H1 (cell line): Measurements from ENCODE around the gene PDGFA. TPM values are rescaled to one million over a fixed set of nuclear protein-coding genes. Genes with fewer than 3 reads are reported as not detected.

ENCODE experiments used
- CTCF ChIA-PET: fragments of 300-600 bp; sonication (Branson Sonifier 250); formaldehyde crosslinking; loops from one replicate; lab custom pipeline; 2021; ENCODE audit not compliant: partially characterized antibody; lab: Charles Lee
- POLR2A ChIA-PET: fragments of 300-600 bp; sonication (Branson Sonifier 250); formaldehyde crosslinking; loops from one replicate; lab custom pipeline; 2021; ENCODE audit warnings: inconsistent platforms; ENCODE audit not compliant: partially characterized antibody; lab: Charles Lee
- DNase-seq, 2 experiments: peaks; one replicate each; pipeline versions ENCODE4 v3.0.0 to v3.0.0-alpha.2; 2010 to 2022; ENCODE audit warnings: low spot score in 2 of 2, low read depth in 1 of 2, mixed read lengths in 1 of 2
- FAIRE-seq: peaks from 2 replicates; lab custom pipeline; 2011; peaks lifted over from hg19 to GRCh38; lab: Jason Lieb, UNC
- H2AFZ ChIP-seq: 2 replicates; pipeline ENCODE4 v1.8.1; 2012; ENCODE audit warnings: low read length, inconsistent platforms
- H2AK5ac ChIP-seq: 2 replicates; pipeline ENCODE4 v1.6.1; 2013; ENCODE audit warnings: low read depth, low read length
- H2BK120ac ChIP-seq: replicated peaks from 2 replicates; pipeline ENCODE3; 2013; ENCODE audit warnings: low read depth, low read length, inconsistent platforms
- H2BK12ac ChIP-seq: 2 replicates; pipeline ENCODE4 v1.6.1; 2013; ENCODE audit warnings: low read depth, low read length
- H2BK15ac ChIP-seq: 2 replicates; pipeline ENCODE4 v1.6.1; 2013; ENCODE audit warnings: low read length
- H2BK20ac ChIP-seq: 2 replicates; pipeline ENCODE4 v1.6.1; 2013; ENCODE audit warnings: low read length
- H2BK5ac ChIP-seq: 2 replicates; pipeline ENCODE4 v1.6.1; 2013; ENCODE audit warnings: low read depth, low read length
- H3K14ac ChIP-seq: 2 replicates; pipeline ENCODE4 v1.6.1; 2013; ENCODE audit warnings: inconsistent platforms; ENCODE audit not compliant: insufficient read length
- H3K18ac ChIP-seq: 2 replicates; pipeline ENCODE4 v1.6.1; 2013; ENCODE audit warnings: low read length; ENCODE audit errors: extremely low read depth
- H3K23ac ChIP-seq: 2 replicates; pipeline ENCODE4 v1.6.1; 2013; ENCODE audit warnings: inconsistent platforms; ENCODE audit not compliant: insufficient read length
- H3K23me2 ChIP-seq: 2 replicates; pipeline ENCODE4 v1.6.1; 2013; ENCODE audit warnings: low read depth, low read length
- H3K27ac ChIP-seq: 2 replicates; pipeline ENCODE4 v1.6.1; 2011; ENCODE audit warnings: low read depth, low read length, inconsistent platforms
- H3K27me3 ChIP-seq, 4 experiments: replicated peaks in 1 of 4; 1 replicate in 1 of 4; 2 replicates in 3 of 4; pipeline versions ENCODE4 v1.6.1 to v1.8.1; 2011 to 2013; ENCODE audit warnings: low read length in 3 of 4, mild to moderate bottlenecking in 3 of 4, inconsistent platforms in 2 of 4, mixed read lengths in 2 of 4, moderate library complexity in 1 of 4; ENCODE audit not compliant: control insufficient read depth in 3 of 4, insufficient read depth in 3 of 4; ENCODE audit errors: extremely low read depth in 1 of 4
- H3K36me3 ChIP-seq, 4 experiments: 2 replicates each; pipeline versions ENCODE4 v1.6.1 to v1.8.1; 2011 to 2013; ENCODE audit warnings: mild to moderate bottlenecking in 4 of 4, low read length in 3 of 4, moderate library complexity in 2 of 4, control low read depth in 1 of 4, inconsistent platforms in 1 of 4; ENCODE audit not compliant: insufficient read depth in 4 of 4, control insufficient read depth in 2 of 4
- H3K4ac ChIP-seq: replicated peaks from 2 replicates; pipeline ENCODE3; 2013; ENCODE audit warnings: low read length, low read depth, mixed read lengths, inconsistent platforms; ENCODE audit not compliant: insufficient read length
- H3K4me1 ChIP-seq, 4 experiments: replicated peaks in 1 of 4; 1 replicate in 1 of 4; 2 replicates in 3 of 4; pipeline versions ENCODE4 v1.6.1 to v1.8.1; 2011 to 2013; ENCODE audit warnings: low read length in 3 of 4, inconsistent platforms in 2 of 4, mixed read lengths in 1 of 4; ENCODE audit not compliant: insufficient read depth in 4 of 4, control insufficient read depth in 3 of 4
- H3K4me2 ChIP-seq, 2 experiments: 2 replicates each; pipeline versions ENCODE4 v1.6.1 to v1.8.1; 2011 to 2013; ENCODE audit warnings: low read depth in 2 of 2, low read length in 2 of 2, control low read depth in 1 of 2, inconsistent platforms in 1 of 2, mild to moderate bottlenecking in 1 of 2; ENCODE audit not compliant: insufficient read depth in 1 of 2
- H3K4me3 ChIP-seq, 4 experiments: fragments of 200-600, 300-600 bp in 1 of 4; sonication (generic), shearing (Covaris generic), sonication (Bioruptor Twin) in 1 of 4; 2 replicates each; pipeline versions ENCODE4 v1.5.1 to v1.8.1; 2011 to 2016; ENCODE audit warnings: low read length in 4 of 4, low read depth in 3 of 4, control low read depth in 2 of 4, inconsistent platforms in 2 of 4, mild to moderate bottlenecking in 2 of 4, mixed read lengths in 1 of 4, moderate library complexity in 1 of 4; ENCODE audit not compliant: insufficient read depth in 2 of 4; ENCODE audit errors: extremely low read depth in 1 of 4
- H3K56ac ChIP-seq: replicated peaks from 2 replicates; pipeline ENCODE3; 2013; ENCODE audit warnings: low read depth, mild to moderate bottlenecking, mixed read lengths, low read length, inconsistent platforms; ENCODE audit not compliant: insufficient read length
- H3K79me1 ChIP-seq: 2 replicates; pipeline ENCODE4 v1.6.1; 2013; ENCODE audit warnings: low read depth, low read length, control low read depth
- H3K79me2 ChIP-seq, 2 experiments: 2 replicates each; pipeline versions ENCODE4 v1.6.1 to v1.8.1; 2012 to 2013; ENCODE audit warnings: low read length in 2 of 2, mild to moderate bottlenecking in 2 of 2, inconsistent platforms in 1 of 2; ENCODE audit not compliant: insufficient read depth in 2 of 2, control insufficient read depth in 1 of 2
- H3K9ac ChIP-seq, 4 experiments: replicated peaks in 1 of 4; 1 replicate in 1 of 4; 2 replicates in 3 of 4; pipeline versions ENCODE4 v1.6.1 to v1.8.1; 2011 to 2013; ENCODE audit warnings: low read depth in 3 of 4, low read length in 3 of 4, control low read depth in 2 of 4, mild to moderate bottlenecking in 2 of 4, moderate library complexity in 2 of 4, inconsistent platforms in 1 of 4; ENCODE audit errors: extremely low read depth in 1 of 4
- H3K9me3 ChIP-seq, 2 experiments: 2 replicates each; pipeline versions ENCODE4 v1.6.1 to v1.8.1; 2012 to 2013; ENCODE audit warnings: mild to moderate bottlenecking in 2 of 2, moderate library complexity in 2 of 2, control low read depth in 1 of 2, inconsistent platforms in 1 of 2, low read depth in 1 of 2, low read length in 1 of 2, mixed read lengths in 1 of 2; ENCODE audit not compliant: insufficient read depth in 2 of 2
- H4K20me1 ChIP-seq, 2 experiments: replicated peaks in 1 of 2; 2 replicates each; pipeline versions ENCODE3 to v1.8.1; 2011 to 2013; ENCODE audit warnings: inconsistent platforms in 2 of 2, low read length in 2 of 2, mild to moderate bottlenecking in 1 of 2; ENCODE audit not compliant: insufficient read depth in 2 of 2, control insufficient read depth in 1 of 2
- H4K5ac ChIP-seq: 2 replicates; pipeline ENCODE4 v1.6.1; 2013; ENCODE audit warnings: low read length, low read depth, mixed read lengths, inconsistent platforms; ENCODE audit not compliant: insufficient read length
- H4K8ac ChIP-seq: 2 replicates; pipeline ENCODE4 v1.8.0; 2013; ENCODE audit warnings: mild to moderate bottlenecking, moderate library complexity, low read length, inconsistent platforms; ENCODE audit not compliant: insufficient read depth; ENCODE audit errors: extremely low read depth
- H4K91ac ChIP-seq: replicated peaks from 2 replicates; pipeline ENCODE3; 2013; ENCODE audit warnings: low read length, mixed read lengths, inconsistent platforms; ENCODE audit not compliant: insufficient read length
- KDM4A ChIP-seq: IDR thresholded peaks from one replicate; pipeline ENCODE4 v1.7.1; 2012; ENCODE audit warnings: low read depth, mild to moderate bottlenecking, moderate library complexity, low read length, inconsistent platforms; ENCODE audit not compliant: severe bottlenecking
- WGBS, 2 experiments: shearing (Covaris generic) in 1 of 2; methylation state at CpG; one replicate each; pipeline versions ENCODE4 v1.1.6 to v1.1.7; 2013 to 2015; ENCODE audit warnings: low lambda C conversion rate in 2 of 2, mixed read lengths in 2 of 2, inconsistent platforms in 1 of 2, low coverage in 1 of 2, missing lambda C conversion rate in 1 of 2; ENCODE audit not compliant: insufficient replicate concordance in 2 of 2, insufficient coverage in 1 of 2, insufficient read length in 1 of 2; ENCODE audit errors: extremely low coverage in 1 of 2, missing lambda C conversion rate in 1 of 2; 5-methylcytosine and 5-hydroxymethylcytosine counted together
- polyA plus RNA-seq, 7 experiments: library from polyadenylated mRNA; depleted of rRNA in 3 of 7; stranded (reverse) in 5 of 7; unstranded in 2 of 7; fragments of >200 nt in 5 of 7; fragments of 200-250 nt in 2 of 7; gene quantifications; 1 replicate in 5 of 7; 2 replicates in 1 of 7; 4 replicates in 1 of 7; pipeline versions ENCODE4 v1.2.1 to v1.2.3, GENCODE V29; 2011 to 2013; ENCODE audit warnings: missing spikeins in 2 of 7, mixed read lengths in 2 of 7
- total RNA-seq: library from RNA; stranded (reverse); fragmentation: NEBNext Ultra II Directional; extraction: Animal tissue kit (Norgen Biotek cat#: 25700); gene quantifications from 2 replicates; pipeline ENCODE4 v1.2.1, GENCODE V29; 2021

Gene PDGFA
- total and polyA plus RNA-seq, 2 of the 8 experiments (the other 6 are each of a cell fraction or from before 2014, with no cell fraction given): 21.1 to 43.0 TPM

GRCh38 chr7:561631-562373, 42.2 kb upstream of the PDGFA start:
- Histone ChIP-seq H4K91ac (no peak overlapping the region), H3K23me2 (peaks cover 8% of the 10 kb centered on the region; the same call in 1 of the 2 replicates), H4K5ac (no peak overlapping the region), H3K4ac (no peak overlapping the region), H3K36me3 (no peaks in the 10 kb centered on the region), H3K27ac (no peak overlapping the region), H3K79me2 (no peaks in the 10 kb centered on the region; a peak in 1 of 4 replicates), H3K4me1 (peaks cover 0 to 4% (median under 1%) of the 10 kb centered on the region in 4 experiments; a peak in 1 of 7 replicates), H2AK5ac (no peak overlapping the region; the same call in 1 of the 2 replicates), H3K23ac (no peak overlapping the region), H3K9me3 (peaks cover 3 to 5% of the 10 kb centered on the region in 2 experiments; a peak in 2 of 4 replicates), H3K4me3 (no peak overlapping the region), H3K14ac (no peak overlapping the region)
- 93% methylated on average over 35 of the region's 44 CpGs; no CpG with 5 or more reads in 1 of the 2 experiments for WGBS, 2 experiments
- TF ChIP-seq KDM4A: no peak
- TF ChIP-seq, all 59 proteins: peak for 0
- Histone ChIP-seq H2AFZ (no peak overlapping the region), H4K8ac (no peak overlapping the region), H3K9ac (no peak overlapping the region), H3K4me2 (no peak overlapping the region), H3K27me3 (no peaks in the 10 kb centered on the region), H2BK12ac (no peak overlapping the region), H3K79me1 (0 out of 2 replicates have a peak, but pooled peaks cover 4% of the 10 kb centered on the region), H2BK20ac (no peak overlapping the region), H2BK15ac (no peak overlapping the region), H2BK120ac (no peak overlapping the region), H2BK5ac (no peak overlapping the region), H3K18ac (no peak overlapping the region), H3K56ac (no peak overlapping the region), H4K20me1 (peaks cover 3 to 12% of the 10 kb centered on the region in 2 experiments)
- POLR2A ChIA-PET: no interaction called here
- FAIRE-seq: no peak
- CTCF ChIA-PET: interaction anchor here (0.6 kb wide), 2 partner anchors 154 to 261 kb away, joined by 3 read pairs; no protein-coding TSS in a partner anchor
- no peak for DNase-seq
